Fibroblast of pulmonary artery (primary cell): Measurements from ENCODE around the gene MRPL46.
"Not testable (repeated sequence)": the region's sequence is repeated elsewhere in the genome, so short reads cannot be mapped to it uniquely, and the experiment has no call there.

Source experiments
- DNase-seq: peaks from one replicate; pipeline ENCODE4 v3.0.0-alpha.2; 2010; ENCODE audit warnings: low read depth
- H3K4me3 ChIP-seq: replicated peaks from 2 replicates; pipeline ENCODE4 v1.5.1; 2011; ENCODE audit warnings: low read depth, mild to moderate bottlenecking, control low read depth, low read length, moderate library complexity
- TF ChIP-seq, protein P1 (sequence below): IDR thresholded peaks from 2 replicates; pipeline ENCODE4 v1.5.1; 2011; ENCODE audit warnings: mild to moderate bottlenecking, control low read depth, low read length, inconsistent platforms; ENCODE audit errors: missing control alignments

Gene MRPL46

DNA sequence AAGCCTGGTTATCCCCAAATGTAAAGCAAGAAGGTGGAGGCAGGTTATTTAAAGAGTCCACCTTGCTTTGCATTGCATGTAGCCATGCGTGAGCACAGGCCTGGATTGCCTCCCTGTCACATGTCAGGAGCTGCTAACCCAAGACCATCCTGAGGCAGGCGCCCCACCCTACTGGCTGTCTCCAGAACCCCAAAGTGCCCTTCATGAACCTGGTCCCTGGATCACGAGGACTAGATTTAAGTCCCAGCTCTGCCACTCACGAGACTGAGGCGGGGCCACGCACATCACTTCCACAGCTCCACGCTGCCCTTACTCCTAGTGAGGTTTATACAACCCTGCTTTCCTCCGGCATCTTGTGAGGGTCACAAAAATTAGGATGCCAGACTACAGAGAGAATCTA is 17.6 kb downstream of the MRPL46 start:
- no peak overlapping the region for H3K4me3 ChIP-seq
- no peak for DNase-seq
- TF ChIP-seq, protein P1, sequence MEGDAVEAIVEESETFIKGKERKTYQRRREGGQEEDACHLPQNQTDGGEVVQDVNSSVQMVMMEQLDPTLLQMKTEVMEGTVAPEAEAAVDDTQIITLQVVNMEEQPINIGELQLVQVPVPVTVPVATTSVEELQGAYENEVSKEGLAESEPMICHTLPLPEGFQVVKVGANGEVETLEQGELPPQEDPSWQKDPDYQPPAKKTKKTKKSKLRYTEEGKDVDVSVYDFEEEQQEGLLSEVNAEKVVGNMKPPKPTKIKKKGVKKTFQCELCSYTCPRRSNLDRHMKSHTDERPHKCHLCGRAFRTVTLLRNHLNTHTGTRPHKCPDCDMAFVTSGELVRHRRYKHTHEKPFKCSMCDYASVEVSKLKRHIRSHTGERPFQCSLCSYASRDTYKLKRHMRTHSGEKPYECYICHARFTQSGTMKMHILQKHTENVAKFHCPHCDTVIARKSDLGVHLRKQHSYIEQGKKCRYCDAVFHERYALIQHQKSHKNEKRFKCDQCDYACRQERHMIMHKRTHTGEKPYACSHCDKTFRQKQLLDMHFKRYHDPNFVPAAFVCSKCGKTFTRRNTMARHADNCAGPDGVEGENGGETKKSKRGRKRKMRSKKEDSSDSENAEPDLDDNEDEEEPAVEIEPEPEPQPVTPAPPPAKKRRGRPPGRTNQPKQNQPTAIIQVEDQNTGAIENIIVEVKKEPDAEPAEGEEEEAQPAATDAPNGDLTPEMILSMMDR: no peak

DNA sequence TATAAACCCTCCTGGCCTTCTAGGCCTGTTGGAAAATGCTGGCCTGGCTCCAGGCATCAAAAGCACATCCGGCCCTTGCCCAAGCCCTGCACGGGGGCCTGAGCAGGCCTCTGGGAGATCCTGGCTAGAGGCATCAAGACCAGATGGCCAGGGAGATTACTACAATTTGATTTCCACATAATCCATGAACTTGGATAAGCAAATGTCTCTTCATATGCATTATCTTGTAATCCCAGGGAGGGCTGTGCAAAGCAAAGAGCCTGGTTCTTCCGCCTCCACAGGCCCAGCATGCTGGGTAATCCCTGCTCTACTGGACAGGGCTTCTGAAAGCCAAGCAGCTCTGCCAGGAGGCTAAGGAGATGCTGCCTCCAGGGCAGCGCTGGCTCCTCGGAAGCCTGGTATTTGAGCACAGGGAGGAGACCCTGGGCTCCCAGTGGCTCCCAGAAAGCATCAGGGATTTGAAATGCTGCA is 18.2 kb downstream of the MRPL46 start:
- TF ChIP-seq, protein P1: no peak
- no peak for DNase-seq
- H3K4me3 ChIP-seq: no peak overlapping the region

GRCh38 chr15:88447741-88448140 is 19.4 kb downstream of the MRPL46 start:
- H3K4me3 ChIP-seq: no peak overlapping the region
- TF ChIP-seq, protein P1: no peak
- DNase-seq: no peak

DNA sequence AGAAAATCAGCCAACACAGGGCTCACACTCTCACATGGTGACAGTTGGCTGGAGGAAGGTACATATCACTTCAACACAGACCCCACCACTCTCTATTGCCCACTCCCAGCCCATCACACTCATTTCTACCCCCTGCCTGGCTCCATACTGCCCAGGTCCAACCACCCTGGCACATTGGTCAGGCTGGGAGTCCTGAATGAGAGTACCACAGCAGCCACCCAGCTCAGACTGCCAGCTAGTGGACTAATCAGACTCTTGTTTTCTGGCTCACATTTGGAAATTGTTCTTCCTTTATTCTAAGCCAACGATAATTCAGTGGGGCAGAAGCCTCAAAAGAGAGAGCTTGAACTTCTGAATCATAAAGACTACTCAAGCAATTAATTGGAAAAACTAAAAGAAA is 20.0 kb downstream of the MRPL46 start:
- H3K4me3 ChIP-seq: no peak overlapping the region
- DNase-seq: no peak
- TF ChIP-seq, protein P1: no peak

DNA sequence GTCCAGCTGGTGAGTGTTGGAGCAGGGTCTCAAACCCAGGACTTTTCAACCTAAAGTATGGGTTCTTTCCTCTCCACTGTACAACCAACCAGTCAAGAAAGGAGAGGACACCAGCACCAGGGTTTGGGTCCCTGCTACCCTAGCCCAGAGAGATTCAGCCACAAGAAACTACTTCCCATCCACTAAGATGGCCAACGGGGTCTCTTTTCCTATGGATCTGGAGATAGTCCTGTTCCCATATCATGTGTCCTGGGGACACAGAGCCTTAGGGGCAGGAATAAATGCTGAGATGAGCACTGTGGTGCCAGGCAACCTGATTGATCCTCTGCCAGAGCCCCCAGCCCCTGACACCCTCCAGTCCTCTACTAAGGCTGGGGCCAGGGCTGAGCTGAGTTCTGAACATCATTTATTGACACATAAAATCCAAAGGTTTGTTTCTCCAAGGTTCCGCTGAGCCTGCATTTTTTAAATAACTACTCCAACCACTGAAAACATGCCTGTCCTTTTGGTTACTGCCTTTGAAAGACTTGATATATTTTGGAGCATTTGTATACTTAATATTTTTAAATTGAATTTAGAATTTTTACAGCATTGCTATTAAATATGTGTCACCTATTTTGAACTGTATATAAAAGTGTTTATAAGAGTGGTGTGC is 26.0 kb downstream of the MRPL46 start:
- DNase-seq: no peak
- no peak overlapping the region for H3K4me3 ChIP-seq
- TF ChIP-seq, protein P1: no peak

DNA sequence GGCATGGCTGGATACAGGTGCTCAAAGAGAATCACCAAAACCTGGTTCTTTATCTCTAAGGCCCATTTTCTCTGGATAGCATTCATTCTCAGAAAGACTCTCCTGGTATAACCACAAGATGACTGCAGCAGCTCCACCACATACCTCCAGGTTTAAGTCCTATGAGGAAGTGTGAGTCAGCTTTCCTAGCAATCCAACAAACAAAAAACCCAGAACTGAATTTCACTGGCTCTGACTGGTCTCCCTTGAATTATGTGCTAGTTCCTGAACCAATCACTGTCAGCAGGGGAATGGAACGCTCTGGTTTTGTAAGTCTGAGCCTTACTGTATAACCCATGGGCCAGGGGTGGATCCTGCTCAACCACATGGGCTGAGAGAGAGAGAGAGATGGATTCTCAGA is 27.2 kb downstream of the MRPL46 start:
- TF ChIP-seq, protein P1: no peak
- peak; percentile 48 for DNase-seq
- H3K4me3 ChIP-seq: no peak overlapping the region

DNA sequence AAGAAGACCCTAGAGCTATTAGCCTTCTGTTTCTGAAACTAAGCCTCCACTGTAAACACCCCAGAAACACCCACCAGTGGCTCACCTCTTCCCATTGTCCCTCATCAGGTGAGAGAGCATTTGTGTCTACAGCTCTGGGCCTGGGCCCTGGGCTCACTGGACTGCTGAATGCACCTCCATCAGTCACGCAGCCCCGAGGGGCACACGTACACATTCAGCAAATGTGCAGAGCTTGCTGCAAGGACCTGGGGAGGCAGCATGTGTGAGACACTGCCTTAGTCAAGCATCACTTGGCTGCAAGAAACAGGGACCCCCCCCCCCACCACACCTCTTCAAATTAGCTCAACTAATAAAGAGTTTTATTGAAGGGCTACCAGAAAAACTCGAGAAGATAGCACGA is 29.0 kb downstream of the MRPL46 start:
- TF ChIP-seq, protein P1: no peak
- no peak for DNase-seq
- H3K4me3 ChIP-seq: no peak overlapping the region

GRCh38 chr15:88434106-88434505 is 33.1 kb downstream of the MRPL46 start:
- not testable (repeated sequence) for H3K4me3 ChIP-seq, DNase-seq
